Glutamatergic neuron (in vitro differentiated cells): ENCODE data around the gene ZNRF3. TPM values are rescaled to one million over a fixed set of nuclear protein-coding genes. Genes with fewer than 3 reads are reported as not detected.
A peak's percentile ranks its signal among the peaks of the same experiment; 100 is the strongest.

ENCODE experiments used
- DNase-seq: peaks from one replicate; pipeline ENCODE4 v3.0.0; 2022
- H3K27ac Mint-ChIP-seq: one replicate; pipeline ENCODE4 v1.8.0; 2020; ENCODE audit warnings: mild to moderate bottlenecking, mixed read lengths, inconsistent platforms; ENCODE audit not compliant: unreplicated experiment
- H3K27me3 Mint-ChIP-seq: one replicate; pipeline ENCODE4 v1.8.0; 2020; ENCODE audit warnings: mild to moderate bottlenecking, moderate library complexity, mixed read lengths, inconsistent platforms; ENCODE audit not compliant: unreplicated experiment
- H3K36me3 Mint-ChIP-seq: one replicate; pipeline ENCODE4 v1.8.0; 2020; ENCODE audit warnings: mild to moderate bottlenecking, mixed read lengths, inconsistent platforms; ENCODE audit not compliant: unreplicated experiment
- H3K4me1 Mint-ChIP-seq: one replicate; pipeline ENCODE4 v1.8.0; 2020; ENCODE audit warnings: mild to moderate bottlenecking, low read depth, mixed read lengths, inconsistent platforms; ENCODE audit not compliant: unreplicated experiment
- H3K4me3 Mint-ChIP-seq: one replicate; pipeline ENCODE4 v1.8.0; 2020; ENCODE audit warnings: mild to moderate bottlenecking, mixed read lengths, inconsistent platforms; ENCODE audit not compliant: unreplicated experiment
- H3K9me3 Mint-ChIP-seq: one replicate; pipeline ENCODE4 v1.8.0; 2020; ENCODE audit warnings: mild to moderate bottlenecking, moderate library complexity, mixed read lengths, inconsistent platforms; ENCODE audit not compliant: unreplicated experiment
- total RNA-seq: library from RNA; stranded (reverse); fragmentation: NEBNext Ultra II Directional; extraction: Animal tissue kit (Norgen Biotek cat#: 25700); gene quantifications from one replicate; pipeline ENCODE4 v1.2.1, GENCODE V29; 2021; ENCODE audit not compliant: unreplicated experiment
- TF ChIP-seq, protein P1 (sequence below): fragments of 200-600 bp; sonication (generic); IDR thresholded peaks from one replicate; pipeline ENCODE4 v1.5.0; 2021; ENCODE audit not compliant: partially characterized antibody, unreplicated experiment

ZNRF3 gene
- total RNA-seq, 1 donor from 2014 or later, result 8.3 TPM

- H3K36me3 Mint-ChIP-seq, result no peaks in the 10 kb centered on the region
- peaks cover 5% of the 10 kb centered on the region for H3K27me3 Mint-ChIP-seq
- TF ChIP-seq, protein P1, sequence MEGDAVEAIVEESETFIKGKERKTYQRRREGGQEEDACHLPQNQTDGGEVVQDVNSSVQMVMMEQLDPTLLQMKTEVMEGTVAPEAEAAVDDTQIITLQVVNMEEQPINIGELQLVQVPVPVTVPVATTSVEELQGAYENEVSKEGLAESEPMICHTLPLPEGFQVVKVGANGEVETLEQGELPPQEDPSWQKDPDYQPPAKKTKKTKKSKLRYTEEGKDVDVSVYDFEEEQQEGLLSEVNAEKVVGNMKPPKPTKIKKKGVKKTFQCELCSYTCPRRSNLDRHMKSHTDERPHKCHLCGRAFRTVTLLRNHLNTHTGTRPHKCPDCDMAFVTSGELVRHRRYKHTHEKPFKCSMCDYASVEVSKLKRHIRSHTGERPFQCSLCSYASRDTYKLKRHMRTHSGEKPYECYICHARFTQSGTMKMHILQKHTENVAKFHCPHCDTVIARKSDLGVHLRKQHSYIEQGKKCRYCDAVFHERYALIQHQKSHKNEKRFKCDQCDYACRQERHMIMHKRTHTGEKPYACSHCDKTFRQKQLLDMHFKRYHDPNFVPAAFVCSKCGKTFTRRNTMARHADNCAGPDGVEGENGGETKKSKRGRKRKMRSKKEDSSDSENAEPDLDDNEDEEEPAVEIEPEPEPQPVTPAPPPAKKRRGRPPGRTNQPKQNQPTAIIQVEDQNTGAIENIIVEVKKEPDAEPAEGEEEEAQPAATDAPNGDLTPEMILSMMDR, result no peak
- peak overlapping the region; percentile 75 for H3K27ac Mint-ChIP-seq
- peak overlapping the region; percentile 17 for H3K4me3 Mint-ChIP-seq
- peaks cover 35% of the 10 kb centered on the region for H3K4me1 Mint-ChIP-seq
- DNase-seq, result no peak
- peaks cover 2% of the 10 kb centered on the region for H3K9me3 Mint-ChIP-seq
Measured at GRCh38 chr22:29105468-29105867, 222.1 kb downstream of the ZNRF3 start.

GRCh38 chr22:29106839-29107238 lies 223.5 kb downstream of the ZNRF3 start:
- H3K27ac Mint-ChIP-seq, result peak overlapping the region; percentile 85

More at GRCh38 chr22:29106839-29107238, 223.5 kb downstream of the ZNRF3 start:
- Mint-ChIP-seq H3K4me3 (peak overlapping the region; percentile 52), H3K9me3 (peaks cover 2% of the 10 kb centered on the region), H3K27me3 (peaks cover 7% of the 10 kb centered on the region), H3K36me3 (no peaks in the 10 kb centered on the region), H3K4me1 (peaks cover 34% of the 10 kb centered on the region)
- TF ChIP-seq, protein P1, result no peak
- peak; percentile 55 for DNase-seq

Other genes starting within 250 kb of the ZNRF3 start
- gene TTC28, start 203.7 kb upstream of the ZNRF3 start, total RNA-seq, result 55.6 TPM
- gene CHEK2, start 141.8 kb upstream of the ZNRF3 start, total RNA-seq, result 7.4 TPM
- 5.4 TPM for gene HSCB, start 141.5 kb upstream of the ZNRF3 start, total RNA-seq
- 11.7 TPM for gene CCDC117, start 110.9 kb upstream of the ZNRF3 start, total RNA-seq
- gene XBP1, start 83.0 kb upstream of the ZNRF3 start, total RNA-seq, result 77.4 TPM
- gene C22orf31, start 178.3 kb downstream of the ZNRF3 start, total RNA-seq, result not detected
- 20.5 TPM for gene KREMEN1, start 189.5 kb downstream of the ZNRF3 start, total RNA-seq